Calu3 (cell line): Measurements from ENCODE around the gene FAR1. TPM values are rescaled to one million over a fixed set of nuclear protein-coding genes. Genes with fewer than 3 reads are reported as not detected.
"Not testable (repeated sequence)": the region's sequence is repeated elsewhere in the genome, so short reads cannot be mapped to it uniquely, and the experiment has no call there.

Experiments used
- BruUV-seq: library from RNA; stranded (reverse); fragments of 400-500 nt; replicated peaks from 2 replicates; lab custom pipeline; 2021; lab: Mats Ljungman, UMichigan
- CTCF ChIA-PET: fragments of 300-600 bp; sonication (Branson Sonifier 250); formaldehyde crosslinking; loops from one replicate; lab custom pipeline; 2022; ENCODE audit warnings: antibody characterized with exemption; lab: Charles Lee
- DNase-seq: peaks from one replicate; pipeline ENCODE4 v3.0.0; 2022
- H3K27ac Mint-ChIP-seq: one replicate; pipeline ENCODE4 v1.8.0; 2022; ENCODE audit warnings: mixed read lengths; ENCODE audit not compliant: unreplicated experiment
- H3K27me3 Mint-ChIP-seq: one replicate; pipeline ENCODE4 v1.8.0; 2022; ENCODE audit warnings: mixed read lengths; ENCODE audit not compliant: unreplicated experiment
- H3K36me3 Mint-ChIP-seq: one replicate; pipeline ENCODE4 v1.8.0; 2022; ENCODE audit warnings: mild to moderate bottlenecking, moderate library complexity, mixed read lengths; ENCODE audit not compliant: insufficient read depth, unreplicated experiment
- H3K4me1 Mint-ChIP-seq: one replicate; pipeline ENCODE4 v1.8.0; 2022; ENCODE audit warnings: mild to moderate bottlenecking, low read depth, mixed read lengths; ENCODE audit not compliant: unreplicated experiment
- H3K4me3 Mint-ChIP-seq: one replicate; pipeline ENCODE4 v1.8.0; 2022; ENCODE audit warnings: mild to moderate bottlenecking, low read depth, moderate library complexity, mixed read lengths; ENCODE audit not compliant: unreplicated experiment
- H3K9me3 Mint-ChIP-seq: one replicate; pipeline ENCODE4 v1.8.0; 2022; ENCODE audit warnings: low read depth, mixed read lengths; ENCODE audit not compliant: unreplicated experiment
- CTCF ChIP-seq: fragments of 200-600 bp; IDR thresholded peaks from one replicate; pipeline ENCODE4 v1.8.0; 2022; ENCODE audit warnings: antibody characterized with exemption; ENCODE audit not compliant: unreplicated experiment
- intact Hi-C: fragments of 100-400 bp; cut with micrococcal nuclease; formaldehyde crosslinking; loops from one replicate; pipeline ENCODE4 v1.10.0; 2022; ENCODE audit not compliant: unreplicated experiment
- total RNA-seq: library from RNA; stranded (reverse); gene quantifications from 2 replicates; pipeline ENCODE4 v1.2.3, GENCODE V29; 2022

The FAR1 gene
- total RNA-seq, 1 experiment from 2014 or later: 98.9 TPM

- no peaks in the 10 kb centered on the region for H3K36me3 Mint-ChIP-seq
- intact Hi-C loops: no loop called here
- CTCF ChIA-PET: no interaction called here
Measured at GRCh38 chr11:13734530-13734929, 66.1 kb downstream of the FAR1 start.

GRCh38 chr11:13745165-13745564 lies 76.7 kb downstream of the FAR1 start:
- intact Hi-C loops: no loop called here
- no peak for DNase-seq
- no peak overlapping the region for H3K27ac Mint-ChIP-seq
- H3K4me3 Mint-ChIP-seq: no peak overlapping the region
- H3K4me1 Mint-ChIP-seq: no peaks in the 10 kb centered on the region
- BruUV-seq: no TSS peak
- CTCF ChIA-PET: no interaction called here
- TF ChIP-seq CTCF: no peak
- H3K36me3 Mint-ChIP-seq: no peaks in the 10 kb centered on the region
- H3K27me3 Mint-ChIP-seq: peaks cover 38% of the 10 kb centered on the region
- no peaks in the 10 kb centered on the region for H3K9me3 Mint-ChIP-seq

More at GRCh38 chr11:13734530-13734929, 66.1 kb downstream of the FAR1 start:
- no peak for TF ChIP-seq CTCF
- H3K9me3 Mint-ChIP-seq: no peaks in the 10 kb centered on the region
- H3K27me3 Mint-ChIP-seq: no peaks in the 10 kb centered on the region
- H3K4me1 Mint-ChIP-seq: no peaks in the 10 kb centered on the region
- no peak for DNase-seq
- no peak overlapping the region for H3K27ac Mint-ChIP-seq
- no peak overlapping the region for H3K4me3 Mint-ChIP-seq
- no TSS peak for BruUV-seq

DNA sequence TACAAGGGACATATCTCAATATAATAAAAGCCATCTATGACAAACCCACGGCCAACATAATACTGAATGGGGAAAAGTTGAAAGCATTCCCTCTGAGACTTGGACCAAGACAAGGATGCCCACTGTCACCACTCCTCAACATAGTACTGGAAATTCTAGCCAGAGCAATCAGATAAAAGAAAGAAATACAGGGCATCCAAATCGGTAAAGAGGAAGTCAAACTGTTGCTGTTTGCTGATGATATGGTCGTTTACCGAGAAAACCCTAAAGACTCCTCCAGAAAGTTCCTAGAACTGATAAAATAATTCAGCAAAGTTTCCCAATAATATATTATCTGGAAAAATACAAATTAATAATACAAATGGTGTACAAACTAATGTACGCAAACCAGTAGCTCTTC lies 84.8 kb downstream of the FAR1 start:
- H3K9me3 Mint-ChIP-seq, DNase-seq, H3K4me3 Mint-ChIP-seq, H3K27ac Mint-ChIP-seq, BruUV-seq, H3K4me1 Mint-ChIP-seq, CTCF ChIA-PET, H3K36me3 Mint-ChIP-seq, intact Hi-C loops: not testable (repeated sequence)
- H3K27me3 Mint-ChIP-seq: peaks cover 22% of the 10 kb centered on the region

GRCh38 chr11:13759050-13759449 lies 90.6 kb downstream of the FAR1 start:
- BruUV-seq: no TSS peak
- H3K4me3 Mint-ChIP-seq: no peak overlapping the region
- no peak for DNase-seq
- no peak overlapping the region for H3K27ac Mint-ChIP-seq
- H3K27me3 Mint-ChIP-seq: peaks cover 5% of the 10 kb centered on the region
- TF ChIP-seq CTCF: no peak
- intact Hi-C loops: no loop called here
- no peaks in the 10 kb centered on the region for H3K36me3 Mint-ChIP-seq
- H3K4me1 Mint-ChIP-seq: no peaks in the 10 kb centered on the region
- H3K9me3 Mint-ChIP-seq: no peaks in the 10 kb centered on the region
- CTCF ChIA-PET: interaction anchor here (0.6 to 0.7 kb wide), 2 partner anchors 114 to 271 kb away, joined by 6 to 7 read pairs; no protein-coding TSS in a partner anchor

GRCh38 chr11:13760115-13760514 lies 91.6 kb downstream of the FAR1 start:
- H3K36me3 Mint-ChIP-seq: no peaks in the 10 kb centered on the region
- CTCF ChIA-PET: no interaction called here
- intact Hi-C loops: no loop called here
- no peak for TF ChIP-seq CTCF
- H3K27me3 Mint-ChIP-seq: peaks cover 16% of the 10 kb centered on the region
- no peaks in the 10 kb centered on the region for H3K9me3 Mint-ChIP-seq
- BruUV-seq: no TSS peak
- no peaks in the 10 kb centered on the region for H3K4me1 Mint-ChIP-seq
- H3K27ac Mint-ChIP-seq: no peak overlapping the region
- no peak overlapping the region for H3K4me3 Mint-ChIP-seq
- DNase-seq: no peak
